ENCODE data around the gene TUBB3.

DNA sequence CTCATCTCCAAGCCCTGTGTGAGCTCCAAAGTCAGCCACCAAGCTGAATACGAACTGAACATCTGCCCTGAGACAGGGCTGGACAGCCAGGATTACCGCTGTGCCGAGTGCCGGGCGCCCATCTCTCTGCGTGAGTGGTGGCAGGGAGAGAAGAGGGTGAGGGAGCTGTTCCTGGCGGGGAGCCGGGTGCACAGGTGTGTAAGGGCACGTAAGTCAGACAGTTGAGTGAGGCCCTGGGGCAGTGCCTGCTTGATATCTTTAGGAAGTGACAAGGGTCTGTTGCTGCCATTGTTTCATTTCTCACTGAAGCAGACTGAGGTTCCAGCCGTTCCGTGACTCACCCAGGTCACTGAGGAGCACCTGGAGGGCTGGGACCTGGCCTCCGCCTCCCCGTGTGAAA lies 37.8 kb downstream of the TUBB3 start:
- TF ChIP-seq, protein P1, sequence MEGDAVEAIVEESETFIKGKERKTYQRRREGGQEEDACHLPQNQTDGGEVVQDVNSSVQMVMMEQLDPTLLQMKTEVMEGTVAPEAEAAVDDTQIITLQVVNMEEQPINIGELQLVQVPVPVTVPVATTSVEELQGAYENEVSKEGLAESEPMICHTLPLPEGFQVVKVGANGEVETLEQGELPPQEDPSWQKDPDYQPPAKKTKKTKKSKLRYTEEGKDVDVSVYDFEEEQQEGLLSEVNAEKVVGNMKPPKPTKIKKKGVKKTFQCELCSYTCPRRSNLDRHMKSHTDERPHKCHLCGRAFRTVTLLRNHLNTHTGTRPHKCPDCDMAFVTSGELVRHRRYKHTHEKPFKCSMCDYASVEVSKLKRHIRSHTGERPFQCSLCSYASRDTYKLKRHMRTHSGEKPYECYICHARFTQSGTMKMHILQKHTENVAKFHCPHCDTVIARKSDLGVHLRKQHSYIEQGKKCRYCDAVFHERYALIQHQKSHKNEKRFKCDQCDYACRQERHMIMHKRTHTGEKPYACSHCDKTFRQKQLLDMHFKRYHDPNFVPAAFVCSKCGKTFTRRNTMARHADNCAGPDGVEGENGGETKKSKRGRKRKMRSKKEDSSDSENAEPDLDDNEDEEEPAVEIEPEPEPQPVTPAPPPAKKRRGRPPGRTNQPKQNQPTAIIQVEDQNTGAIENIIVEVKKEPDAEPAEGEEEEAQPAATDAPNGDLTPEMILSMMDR (IDR thresholded peaks at IDR 0.05) = no peak
- no peak for TF ChIP-seq POLR2A (IDR thresholded peaks at IDR 0.05)

All from breast epithelium (tissue), 3 donors.